Renal cortical epithelial cell (primary cell): ENCODE results near the gene ACTL10. TPM values are rescaled to one million over a fixed set of nuclear protein-coding genes. Genes with fewer than 3 reads are reported as not detected.

Experiments
- DNase-seq: peaks from one replicate; pipeline ENCODE4 v3.0.0-alpha.2; 2011; ENCODE audit warnings: low read depth
- total RNA-seq: library from RNA; depleted of rRNA; stranded (reverse); fragments of >200 nt; gene quantifications from 2 replicates; pipeline ENCODE4 v1.2.3, GENCODE V29; 2014

Gene ACTL10
- total RNA-seq, 1 donor from 2014 or later, result 2.8 TPM

DNA sequence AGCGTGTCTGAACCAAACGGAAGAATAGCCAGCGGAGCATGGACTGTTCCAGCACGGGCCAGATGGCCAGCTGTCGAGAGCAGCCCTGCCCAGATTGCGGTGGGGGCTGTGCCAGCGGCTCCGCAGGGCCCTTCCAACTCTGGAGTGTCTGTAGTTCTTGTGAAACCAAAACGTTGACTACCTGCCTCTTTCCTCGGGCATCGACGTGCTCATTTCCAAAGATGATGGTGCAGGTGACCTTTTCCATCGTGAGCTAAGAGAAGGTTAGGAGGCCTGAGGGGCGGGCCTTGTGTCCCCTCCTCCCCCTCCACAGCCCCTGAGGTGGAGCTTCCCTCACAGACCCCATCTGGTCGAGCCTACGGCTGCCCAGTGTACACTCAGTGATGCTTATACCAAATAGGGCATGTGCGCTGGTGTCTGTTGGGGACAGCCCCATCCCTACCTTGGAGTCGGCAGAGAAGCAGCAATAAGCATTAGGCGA lies 17.5 kb upstream of the ACTL10 start:
- no peak for DNase-seq

DNA sequence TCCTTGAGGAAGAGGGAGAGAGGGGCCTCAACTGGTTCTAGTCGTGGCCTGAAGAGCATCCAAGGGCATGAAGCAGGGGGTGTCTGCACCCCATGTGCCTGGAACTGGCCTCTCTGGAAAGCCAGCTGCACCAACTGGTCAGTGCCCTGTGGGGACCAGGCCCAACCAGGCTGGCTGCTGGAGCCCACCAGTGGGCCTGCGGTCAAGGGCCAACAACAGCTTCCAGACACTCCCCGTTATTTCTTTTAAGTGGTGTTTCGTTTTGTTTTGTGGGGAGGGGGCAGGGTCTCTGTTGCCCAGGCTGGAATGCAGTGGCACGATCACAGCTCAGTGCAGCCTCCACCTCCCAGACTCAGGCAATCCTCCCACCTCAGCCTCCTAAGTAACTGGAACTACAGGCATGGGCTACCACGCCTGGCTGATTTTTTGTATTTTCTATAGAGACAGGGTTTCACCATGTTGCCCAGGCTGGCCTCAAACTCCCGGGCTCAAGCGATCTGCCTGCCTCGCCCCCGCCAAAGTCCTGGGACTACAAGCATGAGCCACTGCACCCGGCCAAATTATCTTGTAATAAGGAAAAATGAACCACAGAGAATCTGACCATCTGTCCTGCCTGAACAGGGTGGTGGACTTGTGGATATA lies 16.5 kb upstream of the ACTL10 start:
- DNase-seq, result no peak

DNA sequence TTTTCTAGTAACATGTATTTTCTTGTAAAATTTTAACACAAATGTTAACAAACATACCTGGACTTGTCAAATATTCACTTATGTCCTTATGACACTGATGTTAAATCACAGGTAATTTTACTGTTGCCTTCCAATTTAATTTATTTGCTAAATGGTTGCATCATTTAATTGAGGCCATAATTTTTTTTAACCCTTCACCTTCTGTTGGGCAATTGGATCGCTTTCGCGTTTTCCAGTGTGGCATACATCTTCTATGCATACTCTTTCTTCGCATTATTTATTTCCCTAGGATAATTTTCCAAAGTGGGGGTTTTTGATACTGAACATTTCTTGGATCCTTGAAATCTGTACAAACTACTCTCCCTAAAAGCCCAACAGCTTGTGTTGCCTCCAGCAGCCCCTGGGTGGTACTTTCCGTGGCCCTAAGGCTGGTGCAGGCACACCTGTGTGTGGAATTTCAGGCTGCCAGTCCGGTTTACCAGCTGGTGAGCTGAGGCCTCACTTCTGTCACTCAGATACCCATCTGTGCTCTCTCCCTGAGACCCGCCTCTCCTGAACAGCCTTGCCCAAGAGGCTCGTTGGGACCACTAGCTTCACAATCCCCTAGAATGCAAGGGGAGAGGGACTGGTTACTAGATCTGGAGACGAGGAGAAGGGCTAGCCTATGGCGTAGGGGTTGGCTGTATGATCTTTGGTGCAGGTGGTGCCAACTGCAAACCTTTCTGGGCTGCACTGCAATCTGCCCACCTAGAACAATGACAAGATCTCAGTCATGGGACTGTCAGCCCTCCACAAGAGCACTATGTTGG lies 15.8 kb upstream of the ACTL10 start:
- DNase-seq, result no peak

DNA sequence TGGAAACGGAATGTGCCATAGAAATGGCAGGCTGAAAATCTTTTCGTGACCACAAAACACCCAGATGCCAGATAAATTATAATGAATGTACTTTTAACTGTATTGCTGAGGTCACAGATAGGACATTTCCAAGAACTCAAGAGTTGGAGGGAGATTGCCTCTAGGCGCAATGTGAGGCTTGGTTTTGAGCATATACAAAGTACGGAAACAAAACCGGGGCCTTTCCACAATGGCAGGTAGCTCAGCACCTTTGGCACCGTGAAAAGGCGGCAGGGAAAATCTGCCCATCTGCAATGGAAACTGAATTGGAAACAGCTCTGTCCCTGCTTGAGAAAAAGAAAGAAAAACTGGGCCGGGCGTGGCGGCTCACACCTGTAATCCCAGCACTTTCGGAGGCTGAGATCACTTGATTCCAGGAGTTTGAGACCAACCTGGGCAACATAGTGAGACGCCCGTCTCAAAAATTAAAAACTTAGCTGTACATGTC lies 15.1 kb upstream of the ACTL10 start:
- no peak for DNase-seq

DNA sequence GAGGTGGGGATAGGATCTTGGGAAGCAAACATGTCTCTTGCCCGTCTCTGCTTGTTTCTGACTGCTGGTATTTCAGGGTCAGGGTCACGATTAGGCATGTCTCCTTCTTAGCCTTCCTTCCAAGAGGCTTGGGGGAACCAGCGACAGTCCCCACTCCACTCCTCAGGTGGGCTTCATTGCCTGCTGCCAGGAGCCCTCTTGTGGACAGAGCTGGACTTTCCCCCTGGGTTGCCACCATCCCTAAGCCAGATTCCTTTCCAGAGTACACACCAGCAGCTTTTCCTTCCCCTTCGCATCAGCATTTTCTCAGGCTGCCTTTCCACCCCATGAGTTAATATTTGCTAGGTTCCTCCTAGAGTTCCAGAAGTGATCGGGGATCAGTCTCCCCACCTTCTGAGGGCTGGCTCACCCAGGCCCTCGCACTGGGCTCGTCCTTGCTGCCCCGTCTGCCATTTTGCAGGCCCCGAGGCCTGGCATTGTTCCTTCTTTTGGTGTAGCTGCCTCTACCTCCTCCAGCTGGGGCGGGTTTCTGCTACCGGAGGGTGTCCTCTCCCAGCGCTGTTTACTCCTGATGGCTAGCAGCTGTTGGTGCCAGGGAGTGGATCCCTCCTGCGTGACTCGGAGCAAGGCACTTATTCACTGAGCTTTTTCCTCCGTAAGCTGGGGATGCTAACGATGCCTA lies 13.4 kb upstream of the ACTL10 start:
- DNase-seq, result peak; percentile 62

DNA sequence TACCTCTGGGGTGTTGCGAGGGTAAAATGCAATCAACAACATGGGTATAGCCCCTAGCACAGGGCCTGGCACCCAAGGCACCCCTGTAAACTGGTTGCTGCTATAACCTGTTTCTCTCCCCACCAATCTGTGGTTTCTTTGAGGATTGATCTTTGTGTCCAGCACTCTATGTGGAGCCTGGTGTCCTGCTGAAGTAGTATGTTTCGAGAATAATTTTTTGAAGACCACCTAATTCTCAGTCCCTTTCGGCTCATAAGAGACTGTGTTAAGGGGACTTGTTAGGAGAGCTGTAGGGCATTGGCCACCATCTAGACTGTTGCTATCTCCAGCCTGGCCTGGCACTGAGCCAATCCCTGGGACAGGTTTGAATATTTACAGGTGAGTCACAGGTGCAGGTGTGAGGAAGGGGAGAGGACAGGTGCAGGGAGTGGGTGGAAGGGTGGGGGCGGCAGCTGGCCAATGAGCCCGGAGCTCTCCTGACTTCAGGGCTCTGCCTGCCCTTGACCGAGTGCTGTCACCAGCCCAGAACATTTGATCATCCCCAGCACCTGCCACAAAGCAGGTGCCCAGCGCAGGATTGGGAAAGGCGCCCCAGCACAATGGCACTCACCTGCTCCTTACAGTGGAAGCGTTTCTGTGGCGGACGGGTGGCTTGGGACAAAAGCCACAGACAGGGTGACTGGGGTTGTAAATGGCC lies 12.7 kb upstream of the ACTL10 start:
- DNase-seq, result no peak

DNA sequence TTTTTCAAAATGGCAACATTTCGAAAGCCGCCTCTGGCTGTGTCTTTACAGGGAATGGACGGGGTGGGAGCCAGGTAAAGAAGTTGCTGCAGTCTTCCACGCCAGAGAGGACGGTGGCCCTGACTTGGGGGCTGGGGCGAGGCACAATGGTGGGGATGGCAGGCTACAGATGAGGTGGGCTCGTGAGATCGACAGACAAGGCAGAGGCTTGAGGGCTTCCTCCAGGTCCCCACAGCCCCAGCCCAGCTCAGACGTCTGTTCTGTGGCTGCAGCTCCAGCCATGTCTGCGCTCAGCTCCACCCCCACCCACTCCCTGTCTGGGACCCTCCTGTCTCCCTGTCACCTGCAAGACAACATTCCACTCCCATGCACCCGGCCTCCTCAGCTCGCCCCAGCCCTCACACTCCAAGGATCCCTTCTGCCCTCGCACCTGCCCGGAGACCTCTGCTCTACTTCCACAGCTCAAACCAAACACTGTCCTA lies 12.0 kb upstream of the ACTL10 start:
- DNase-seq, result no peak

DNA sequence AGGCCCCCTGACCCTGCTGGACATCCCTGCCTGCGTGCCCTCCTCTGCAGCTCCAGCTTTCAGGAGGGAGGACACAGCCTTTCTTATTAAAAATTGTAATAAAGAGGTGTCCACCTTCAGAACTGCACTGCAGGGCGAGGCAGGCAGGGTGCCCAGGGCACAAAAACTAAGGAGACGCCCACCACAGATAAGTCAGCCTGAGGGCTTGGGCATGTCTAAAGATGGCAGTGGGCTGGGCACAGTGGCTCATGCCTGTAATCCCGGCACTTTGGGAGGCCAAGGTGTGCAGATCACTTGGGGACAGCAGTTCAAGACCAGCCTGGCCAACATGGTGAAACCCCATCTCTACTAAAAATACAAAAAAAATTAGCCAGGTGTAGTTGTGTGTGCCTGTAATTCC lies 11.6 kb upstream of the ACTL10 start:
- DNase-seq, result no peak

DNA sequence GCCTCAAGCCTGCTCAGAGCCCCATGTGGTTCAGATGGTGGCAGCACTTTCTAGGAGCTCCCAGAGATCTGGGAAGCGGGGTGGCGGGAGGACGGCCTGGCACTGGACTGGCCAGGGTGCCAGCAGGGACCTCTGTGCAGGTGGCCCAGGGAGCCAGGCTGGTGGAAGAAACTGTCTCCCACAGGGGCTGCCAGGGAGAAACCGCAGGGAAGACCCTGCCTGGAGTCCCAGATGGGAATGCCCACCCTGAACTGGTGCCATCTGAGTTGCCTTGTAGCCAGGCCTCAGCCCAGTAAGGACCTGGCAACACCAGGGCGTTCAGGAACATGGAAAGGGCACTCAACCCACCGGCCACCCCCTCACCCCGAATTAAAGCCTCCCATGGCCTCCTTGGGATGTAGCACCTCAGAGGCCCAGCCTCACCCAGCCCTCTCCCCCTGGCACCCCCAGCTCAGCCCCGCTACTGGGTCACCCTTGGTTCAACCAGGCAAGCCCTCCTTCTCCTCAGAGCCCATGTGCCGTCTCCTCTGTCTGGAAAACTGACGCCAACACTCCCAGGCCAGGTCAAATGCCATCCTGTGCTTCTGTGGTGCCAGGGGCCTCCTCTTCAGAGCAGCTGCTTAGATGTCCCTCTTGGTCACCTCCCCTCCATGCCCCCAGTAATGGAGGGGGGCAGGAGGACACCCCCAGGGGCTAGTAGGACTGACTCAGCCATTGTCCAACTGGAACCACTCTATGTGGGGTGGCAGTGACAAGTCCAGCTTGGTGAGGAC lies 10.5 kb upstream of the ACTL10 start:
- no peak for DNase-seq

DNA sequence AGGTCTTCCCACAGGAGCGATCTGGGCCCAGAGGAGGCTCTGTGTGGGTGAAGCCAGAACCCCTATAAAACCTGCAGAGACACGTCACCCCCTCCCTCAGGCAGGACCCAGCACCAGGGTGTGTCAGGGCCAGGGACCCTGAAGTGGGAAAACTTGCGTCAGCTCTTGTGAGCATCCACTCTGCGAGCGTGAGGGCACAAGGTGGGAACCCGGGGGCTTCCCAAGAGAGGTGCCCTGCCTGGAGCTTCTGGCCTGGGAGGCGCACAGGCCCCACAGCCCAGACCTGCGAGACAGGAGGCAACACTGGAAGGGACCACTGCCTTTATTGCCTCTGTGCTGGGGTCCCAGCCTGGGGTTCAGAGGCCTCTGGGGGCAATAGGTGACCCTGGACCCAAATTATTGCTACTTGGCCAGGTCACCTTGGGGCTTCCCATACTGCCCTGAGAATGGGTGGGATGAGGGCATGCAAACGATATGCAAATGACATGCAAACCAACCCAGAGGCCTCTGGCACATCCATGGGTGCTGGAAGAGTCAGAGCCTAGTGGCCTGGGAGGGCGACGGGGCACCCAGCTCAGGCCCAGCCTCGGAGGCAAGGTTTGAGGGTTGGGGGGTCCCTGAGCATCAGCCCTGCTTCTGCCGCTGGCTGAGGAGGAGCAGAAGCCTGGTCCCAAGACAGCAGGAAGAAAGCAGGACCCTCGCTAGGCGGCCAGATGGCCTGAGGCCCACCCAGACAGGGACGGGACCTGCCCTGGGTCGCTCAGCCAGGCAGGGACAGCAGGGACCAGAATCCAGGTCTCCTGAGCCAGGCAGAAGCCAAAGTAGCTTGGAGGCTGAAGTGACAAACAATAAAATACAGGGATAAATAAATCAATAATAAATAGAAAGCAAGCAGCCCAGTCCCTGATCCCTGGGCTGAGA lies 9.7 kb upstream of the ACTL10 start:
- DNase-seq, result no peak

DNA sequence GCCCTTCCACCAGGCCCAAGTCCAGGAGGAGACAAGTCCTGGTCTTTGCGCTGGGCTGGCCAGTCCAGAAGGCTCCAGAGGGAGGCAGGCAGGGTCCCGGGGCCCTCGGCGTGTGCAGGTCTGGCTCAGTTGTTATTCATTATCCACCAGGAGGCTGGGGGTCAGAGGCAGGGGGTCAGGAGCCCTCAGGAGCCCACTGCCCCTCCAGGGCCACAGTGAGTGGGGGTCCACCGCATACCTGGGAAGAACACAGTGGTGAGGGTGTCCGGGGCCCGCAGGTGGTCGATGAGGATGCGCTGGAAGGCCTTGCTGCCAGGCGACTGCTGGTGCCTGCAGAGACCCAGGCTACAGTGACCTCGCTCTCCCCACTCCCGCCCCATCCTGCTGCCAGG lies 9.0 kb upstream of the ACTL10 start:
- no peak for DNase-seq

DNA sequence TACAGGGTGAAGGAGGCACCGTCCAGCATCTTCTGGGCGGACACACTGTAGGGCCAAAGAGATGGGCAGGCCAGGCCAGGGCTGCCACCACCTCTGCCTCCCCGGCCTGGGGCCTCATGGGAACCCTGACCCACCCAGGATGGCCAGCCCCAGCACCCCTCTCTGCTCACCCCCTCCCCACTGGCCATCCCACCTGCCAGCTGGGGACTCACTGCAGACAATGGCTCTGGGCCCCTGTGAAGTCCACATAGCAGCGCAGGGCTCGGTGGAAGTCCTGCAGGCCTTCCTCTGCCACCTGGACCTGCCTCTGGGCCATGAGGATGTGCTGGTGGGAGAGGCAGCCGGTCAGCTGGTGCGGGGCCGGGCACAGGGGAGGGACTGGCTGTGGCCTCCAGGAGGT lies 8.2 kb upstream of the ACTL10 start:
- no peak for DNase-seq

DNA sequence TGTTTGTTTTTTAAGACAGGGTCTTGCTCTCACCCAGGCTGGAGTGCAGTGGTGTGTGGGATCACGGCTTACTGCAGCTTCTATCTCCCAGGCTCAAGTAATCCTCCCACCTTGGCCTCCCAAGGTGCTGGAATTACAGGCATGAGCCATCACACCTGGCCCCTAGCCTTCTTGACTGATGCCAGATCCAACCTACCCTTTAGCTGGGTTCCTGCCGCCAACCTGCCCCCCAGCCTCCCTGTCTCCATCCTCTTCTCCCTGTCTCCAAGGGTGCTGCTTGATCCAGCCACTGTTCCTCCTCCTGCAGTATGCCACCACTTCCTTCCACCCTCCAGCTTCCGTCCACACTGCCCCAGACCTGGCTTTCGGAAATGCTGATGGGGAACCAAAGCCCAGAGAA lies 7.8 kb upstream of the ACTL10 start:
- no peak for DNase-seq

DNA sequence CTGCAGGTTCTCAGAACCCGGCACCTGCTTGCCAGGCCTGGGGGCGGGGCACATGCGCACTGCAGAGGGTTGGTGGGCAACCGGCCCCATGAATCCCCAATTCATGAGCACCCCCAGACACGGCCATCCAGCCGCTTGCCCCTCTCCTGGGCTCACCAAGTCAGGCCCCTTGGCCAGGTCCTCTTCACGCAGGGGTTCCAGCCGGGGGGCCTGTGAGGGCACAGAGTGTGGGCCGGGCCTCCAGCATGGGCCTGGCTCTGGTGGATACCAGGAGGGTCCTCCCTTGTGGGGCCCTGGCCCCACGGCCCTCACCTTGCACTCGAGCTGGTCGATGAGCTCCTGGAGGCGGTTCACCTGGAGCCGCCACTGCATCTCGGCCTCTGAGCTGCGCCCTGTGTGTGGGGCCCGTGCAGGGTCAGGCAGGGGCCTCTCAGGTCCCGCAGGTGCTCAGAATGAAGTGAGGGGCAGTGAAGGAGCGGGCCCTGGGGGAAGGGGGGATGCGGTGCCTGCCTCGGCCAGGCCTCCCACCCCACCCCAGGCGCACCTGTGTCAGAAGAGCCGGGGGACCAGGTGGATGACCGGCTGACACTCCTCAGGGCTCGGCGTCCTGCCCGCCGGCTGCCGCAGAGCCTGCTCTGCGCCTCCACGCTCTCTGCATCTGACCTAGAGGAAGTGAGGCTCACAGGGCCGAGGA lies 7.3 kb upstream of the ACTL10 start:
- no peak for DNase-seq

DNA sequence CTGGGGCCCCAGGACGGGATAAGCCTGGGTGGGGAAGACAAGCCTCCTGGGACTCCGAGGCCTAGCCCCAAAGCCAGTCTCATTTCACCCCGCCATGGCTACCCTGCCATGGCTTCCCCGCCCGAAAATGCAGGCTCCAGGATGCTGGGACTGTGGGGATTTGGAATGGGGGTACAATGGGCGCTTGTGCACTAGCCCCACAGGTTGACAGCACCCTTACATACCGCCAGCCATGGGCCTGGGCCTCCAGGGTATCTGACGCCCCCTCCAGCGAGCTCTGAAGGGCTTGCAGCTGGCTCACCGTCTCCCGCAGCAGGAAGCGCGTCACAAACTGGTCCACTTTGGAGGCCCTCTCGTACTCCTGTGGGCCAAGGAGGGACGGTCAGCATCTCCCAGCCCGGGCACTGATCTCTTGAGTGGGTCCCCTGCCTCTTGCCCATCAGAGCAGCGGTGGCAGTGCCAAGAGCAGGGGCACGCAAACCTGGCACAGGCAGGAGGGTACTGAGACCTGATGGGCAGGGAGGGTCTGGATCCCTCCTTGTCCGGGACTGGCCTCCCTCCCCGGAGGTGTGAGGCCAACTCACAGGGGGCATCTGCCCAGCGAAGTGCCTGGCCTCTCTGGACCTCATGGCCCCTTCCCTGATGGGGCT lies 6.6 kb upstream of the ACTL10 start:
- DNase-seq, result no peak

DNA sequence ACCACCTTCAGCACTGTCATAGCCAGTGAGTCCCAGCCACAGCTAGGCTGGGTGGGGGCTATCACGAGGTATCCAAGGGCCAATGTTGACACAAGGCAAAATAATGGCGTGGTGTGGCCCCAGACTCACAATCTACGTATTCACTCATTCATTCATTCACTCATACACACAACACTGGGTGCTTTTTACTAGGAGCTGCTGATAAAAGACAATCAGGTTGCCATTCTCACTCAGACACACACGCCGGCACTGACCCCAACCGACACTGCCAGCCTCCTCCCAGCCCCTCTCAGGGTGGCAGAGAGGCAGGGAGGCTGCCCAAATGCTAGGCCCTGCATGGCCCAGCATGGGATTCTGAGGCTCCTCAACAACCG lies 6.1 kb upstream of the ACTL10 start:
- DNase-seq, result no peak

DNA sequence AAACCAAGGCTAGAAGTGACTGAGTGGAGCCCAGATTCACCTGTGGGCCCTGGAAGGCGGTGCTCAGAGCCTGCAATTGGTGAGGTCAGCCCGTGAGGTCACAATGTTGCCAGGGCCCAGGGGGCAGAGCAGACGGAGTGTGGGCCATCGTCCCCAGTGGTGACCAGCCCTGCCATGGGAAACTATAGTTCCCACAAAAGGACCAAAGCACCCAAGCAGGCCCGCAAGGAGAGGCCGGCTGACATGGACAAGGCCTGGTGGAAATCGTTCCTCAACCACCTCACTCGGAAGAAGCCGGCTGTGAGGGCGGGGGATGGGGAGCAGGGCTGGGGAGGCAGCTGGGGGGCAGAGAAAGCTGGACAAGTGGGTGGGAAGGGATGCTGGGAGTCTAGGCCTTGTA lies 4.6 kb upstream of the ACTL10 start, which contains the start of gene C20orf144:
Gene C20orf144 (plus strand): TSS at position 156 of the 400 bp plus-strand sequence. CDS start 19 bp downstream, at position 175.
- no peak for DNase-seq

DNA sequence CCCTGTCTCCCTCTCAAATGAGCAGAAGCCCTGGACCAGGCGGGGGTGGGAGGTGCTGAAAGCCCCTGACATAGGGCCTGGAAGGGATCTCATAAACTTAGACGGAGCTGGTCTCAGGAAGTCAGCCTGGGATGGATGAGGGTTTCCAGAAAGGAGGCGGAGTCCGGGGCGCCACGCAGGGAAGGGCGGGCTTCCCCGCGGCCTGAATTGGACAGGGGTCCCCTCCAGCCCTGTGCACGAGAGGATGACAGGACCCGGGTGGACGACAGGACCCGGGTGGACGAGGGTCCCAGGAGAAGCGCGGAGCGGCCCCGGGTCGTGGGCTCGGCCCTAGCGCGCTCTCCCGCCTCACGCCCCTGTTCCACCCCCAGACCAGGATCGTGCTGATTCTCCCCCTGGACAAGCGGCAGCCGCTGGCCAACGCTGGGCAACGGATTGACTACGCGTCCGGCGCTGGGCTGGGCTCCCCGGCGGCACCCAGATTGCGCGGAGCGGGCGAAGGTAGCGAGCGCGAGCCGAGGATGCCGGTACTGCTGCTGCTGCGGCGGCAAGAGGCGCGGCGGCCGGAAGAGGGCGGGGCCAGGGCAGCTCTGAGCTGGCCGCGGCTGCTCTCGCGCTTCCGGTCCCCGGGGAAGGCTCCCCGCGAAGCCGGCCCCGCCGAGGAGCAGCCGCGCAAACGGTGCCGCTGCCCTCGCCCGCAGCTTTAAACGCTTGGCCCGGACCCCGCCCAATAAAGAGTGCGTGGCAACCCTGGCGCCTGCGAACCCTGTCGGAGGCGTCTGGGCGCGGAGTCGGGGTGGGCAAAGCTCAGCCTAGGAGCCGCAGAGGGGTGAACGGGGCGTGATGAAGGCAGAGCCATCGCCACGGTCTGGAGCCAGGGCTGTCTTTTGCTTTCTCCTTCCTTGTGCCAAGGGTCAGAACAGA lies 3.3 kb upstream of the ACTL10 start:
- DNase-seq, result no peak
